Pancreas (tissue), 10 donors: ENCODE measurements around the gene E2F7. TPM values are rescaled to one million over a fixed set of nuclear protein-coding genes. Genes with fewer than 3 reads are reported as not detected.

Experiments used
- ATAC-seq, 4 donors: fragments of 200-7000 bp; cut with Tn5 transposase; one replicate each; pipeline versions ENCODE4 v1.8.0 to v1.9.1; 2020; ENCODE audit warnings: mild to moderate bottlenecking in 4 of 4, moderate library complexity in 4 of 4
- DNase-seq, 6 donors: peaks; one replicate each; pipeline ENCODE4 v3.0.0-alpha.2; 2020
- FAIRE-seq: peaks from 2 replicates; lab custom pipeline; 2012; peaks lifted over from hg19 to GRCh38; lab: Jason Lieb, UNC
- H3K27ac ChIP-seq, 4 donors: fragments of 200-600 bp; sonication (generic); 1 replicate in 3 of 4; 2 replicates in 1 of 4; pipeline versions ENCODE4 v1.5.0 to v1.8.0; 2020
- H3K27me3 ChIP-seq, 4 donors: fragments of 200-600 bp; one replicate each; pipeline ENCODE4 v1.8.0; 2021
- H3K36me3 ChIP-seq, 3 donors: fragments of 200-600 bp; sonication (generic) in 1 of 3; one replicate each; pipeline versions ENCODE4 v1.5.0 to v1.8.0; 2020 to 2021
- H3K4me1 ChIP-seq, 3 donors: fragments of 200-600 bp; one replicate each; pipeline ENCODE4 v1.8.0; 2021
- H3K4me3 ChIP-seq, 4 donors: fragments of 200-600 bp; sonication (generic) in 2 of 4; one replicate each; pipeline versions ENCODE4 v1.5.0 to v1.8.0; 2020 to 2021
- H3K9me3 ChIP-seq, 4 donors: fragments of 200-600 bp; one replicate each; pipeline ENCODE4 v1.8.0; 2021
- CTCF ChIP-seq, 4 donors: fragments of 200-600 bp; sonication (generic) in 3 of 4; IDR thresholded peaks; one replicate each; pipeline versions ENCODE4 v1.5.0 to v1.8.0; 2021; ENCODE audit warnings: antibody characterized with exemption in 4 of 4
- WGBS, 2 donors: extraction: QIAGEN DNeasy Blood & Tissue Kit; methylation state at CpG; one replicate each; pipeline ENCODE4 v1.1.7; 2013; 5-methylcytosine and 5-hydroxymethylcytosine counted together
- intact Hi-C, 3 donors: fragments of 100-400 bp; cut with DNase I; formaldehyde crosslinking; loops; one replicate each; pipeline versions ENCODE4 v1.11.1 to v1.14.2; 2022
- polyA plus RNA-seq, 2 donors: library from polyadenylated mRNA; stranded (reverse); fragments of 200-250 nt; gene quantifications; one replicate each; pipeline ENCODE4 v1.2.3, GENCODE V29; 2013
- total RNA-seq, 6 donors: library from RNA; stranded (reverse); fragmentation: NEBNext Ultra II Directional in 4 of 6; extraction: Animal tissue kit (Norgen Biotek cat#: 25700) in 4 of 6; gene quantifications; one replicate each; pipeline versions ENCODE4 v1.2.1 to v1.2.4, GENCODE V29; 2021 to 2023
- donor health status: healthy with polysubstance abuse.
- donor health status: DM: no; HTN: no; CAD: no; lungs with moderate emphysema.
- donor health status: DM: no; HTN: no; CAD: no.
- donor health status: control.
- donor health status: control.
- donor health status: Bipolar disorder and iron deficiency.
- donor health status: DM: yes; HTN: yes; CAD: no.
- donor health status: DM: no; HTN: no; CAD: no.
- donor health status: DM: no; HTN: no; CAD: no.
- donor health status: DM: yes; HTN: yes; CAD: no.

E2F7 gene
- total and polyA plus RNA-seq, 8 donors, result 0.08 to 0.73 (median 0.28) TPM; not detected in 2

GRCh38 chr12:77003246-77003645, 62.1 kb downstream of the E2F7 start:
- Histone ChIP-seq H3K9me3 (no peaks in the 10 kb centered on the region), H3K36me3 (no peaks in the 10 kb centered on the region), H3K4me3 (no peak overlapping the region), H3K4me1 (no peaks in the 10 kb centered on the region), H3K27ac (no peak overlapping the region), H3K27me3 (no peaks in the 10 kb centered on the region)
- WGBS, 2 donors, result 28 to 29% methylated on average over 2 of the region's 2 CpGs
- no peak for TF ChIP-seq CTCF (IDR thresholded peaks at IDR 0.05)
- no peak for ATAC-seq
- no peak for DNase-seq
- no peak for FAIRE-seq
- intact Hi-C loops, result loop anchor here in 1 of 3 donors (10.0 kb wide), 1 partner anchor 378 kb away; no protein-coding TSS in a partner anchor

GRCh38 chr12:77002382-77002781, 63.0 kb downstream of the E2F7 start:
- 83 to 92% methylated on average over 3 of the region's 3 CpGs for WGBS, 2 donors
- intact Hi-C loops, result loop anchor here in 1 of 3 donors (10.0 kb wide), 1 partner anchor 378 kb away; no protein-coding TSS in a partner anchor
- no peak for DNase-seq
- FAIRE-seq, result no peak
- TF ChIP-seq CTCF (IDR thresholded peaks at IDR 0.05), result no peak
- Histone ChIP-seq H3K4me1 (no peaks in the 10 kb centered on the region), H3K27ac (no peak overlapping the region), H3K4me3 (no peak overlapping the region), H3K27me3 (no peaks in the 10 kb centered on the region), H3K9me3 (no peaks in the 10 kb centered on the region), H3K36me3 (no peaks in the 10 kb centered on the region)
- no peak for ATAC-seq

- intact Hi-C loops, result loop anchor here in 1 of 3 donors (10.0 kb wide), 1 partner anchor 376 kb away; no protein-coding TSS in a partner anchor
Observed at GRCh38 chr12:77001276-77001675, 64.1 kb downstream of the E2F7 start.

GRCh38 chr12:76998908-76999556, 66.3 kb downstream of the E2F7 start:
- no peak for TF ChIP-seq CTCF (IDR thresholded peaks at IDR 0.05)
- H3K4me3 ChIP-seq, result no peak overlapping the region
- no peak for FAIRE-seq
- intact Hi-C loops, result no loop called here
- no peak overlapping the region for H3K27ac ChIP-seq
- H3K27me3 ChIP-seq, result no peaks in the 10 kb centered on the region
- H3K4me1 ChIP-seq, result no peaks in the 10 kb centered on the region
- no peaks in the 10 kb centered on the region for H3K36me3 ChIP-seq
- no peak for ATAC-seq
- H3K9me3 ChIP-seq, result no peaks in the 10 kb centered on the region
- no peak for DNase-seq
- WGBS, 2 donors, result 61 to 76% methylated on average over 2 of the region's 2 CpGs

More at GRCh38 chr12:77001276-77001675, 64.1 kb downstream of the E2F7 start:
- DNase-seq (no peak), ATAC-seq (no peak), FAIRE-seq (no peak)
- no peaks in the 10 kb centered on the region for H3K9me3 ChIP-seq
- no peaks in the 10 kb centered on the region for H3K4me1 ChIP-seq
- no peak overlapping the region for H3K4me3 ChIP-seq
- no peak overlapping the region for H3K27ac ChIP-seq
- H3K36me3 ChIP-seq, result no peaks in the 10 kb centered on the region
- WGBS, 2 donors, result 80 to 91% methylated on average over 18 of the region's 18 CpGs
- TF ChIP-seq CTCF (IDR thresholded peaks at IDR 0.05), result no peak
- H3K27me3 ChIP-seq, result no peaks in the 10 kb centered on the region

- DNase-seq (no peak), ATAC-seq (no peak), FAIRE-seq (no peak)
- no peaks in the 10 kb centered on the region for H3K27me3 ChIP-seq
- H3K4me1 ChIP-seq, result no peaks in the 10 kb centered on the region
- no peak overlapping the region for H3K4me3 ChIP-seq
- no peaks in the 10 kb centered on the region for H3K36me3 ChIP-seq
- intact Hi-C loops, result no loop called here
- WGBS, 2 donors, result 39 to 46% methylated on average over 4 of the region's 4 CpGs
- TF ChIP-seq CTCF (IDR thresholded peaks at IDR 0.05), result no peak
- H3K27ac ChIP-seq, result no peak overlapping the region
- H3K9me3 ChIP-seq, result no peaks in the 10 kb centered on the region
Observed at GRCh38 chr12:76998386-76998785, 67.0 kb downstream of the E2F7 start.
